HEK293 (cell line): ENCODE measurements around the gene PKMYT1.
A peak's percentile ranks its signal among the peaks of the same experiment; 100 is the strongest.

Experiments
- BCL11A ChIP-seq: fragments of 450-650 bp; formaldehyde crosslinking; IDR thresholded peaks from 2 replicates; pipeline ENCODE4 v1.5.1; 2016; ENCODE audit warnings: low read depth, missing biosample characterization, missing genetic modification characterization
- EGR2 ChIP-seq: fragments of 450-650 bp; formaldehyde crosslinking; IDR thresholded peaks from 2 replicates; pipeline ENCODE4 v1.5.1; 2016; ENCODE audit warnings: low read depth, missing biosample characterization, missing genetic modification characterization
- GFI1B ChIP-seq: fragments of 450-650 bp; formaldehyde crosslinking; IDR thresholded peaks from 2 replicates; pipeline ENCODE4 v1.5.1; 2016; ENCODE audit warnings: missing biosample characterization, missing genetic modification characterization
- KLF8 ChIP-seq: fragments of 450-650 bp; formaldehyde crosslinking; IDR thresholded peaks from 2 replicates; pipeline ENCODE4 v1.5.1; 2016; ENCODE audit warnings: missing biosample characterization, missing genetic modification characterization
- MYNN ChIP-seq: fragments of 450-650 bp; formaldehyde crosslinking; IDR thresholded peaks from 2 replicates; pipeline ENCODE4 v1.5.1; 2016; ENCODE audit warnings: missing biosample characterization, missing genetic modification characterization, borderline replicate concordance
- OSR2 ChIP-seq: fragments of 450-650 bp; formaldehyde crosslinking; IDR thresholded peaks from 2 replicates; pipeline ENCODE4 v1.5.1; 2016; ENCODE audit warnings: missing biosample characterization, missing genetic modification characterization
- SP2 ChIP-seq: fragments of 450-650 bp; formaldehyde crosslinking; IDR thresholded peaks from 2 replicates; pipeline ENCODE4 v1.5.1; 2016; ENCODE audit warnings: missing biosample characterization, missing genetic modification characterization
- ZNF132 ChIP-seq: fragments of 450-650 bp; formaldehyde crosslinking; IDR thresholded peaks from 2 replicates; pipeline ENCODE4 v1.5.1; 2017; ENCODE audit warnings: missing biosample characterization, missing genetic modification characterization, borderline replicate concordance
- ZNF184 ChIP-seq: fragments of 450-650 bp; IDR thresholded peaks from 2 replicates; pipeline ENCODE4 v1.5.1; 2018; ENCODE audit warnings: missing biosample characterization, mild to moderate bottlenecking, missing genetic modification characterization
- ZNF324 ChIP-seq: fragments of 450-650 bp; formaldehyde crosslinking; IDR thresholded peaks from 2 replicates; pipeline ENCODE4 v1.5.1; 2016; ENCODE audit warnings: missing biosample characterization, missing genetic modification characterization
- ZNF350 ChIP-seq: fragments of 450-650 bp; formaldehyde crosslinking; IDR thresholded peaks from 2 replicates; pipeline ENCODE4 v1.5.0; 2017; ENCODE audit warnings: missing biosample characterization, mild to moderate bottlenecking, missing genetic modification characterization
- ZNF423 ChIP-seq: fragments of 450-650 bp; formaldehyde crosslinking; IDR thresholded peaks from 2 replicates; pipeline ENCODE4 v1.5.1; 2016; ENCODE audit warnings: missing biosample characterization, missing genetic modification characterization
- ZNF473 ChIP-seq: fragments of 450-650 bp; formaldehyde crosslinking; IDR thresholded peaks from 2 replicates; pipeline ENCODE4 v1.5.1; 2017; ENCODE audit warnings: missing biosample characterization, missing genetic modification characterization
- ZNF544 ChIP-seq: fragments of 450-650 bp; formaldehyde crosslinking; IDR thresholded peaks from 2 replicates; pipeline ENCODE4 v1.5.0; 2017; ENCODE audit warnings: missing biosample characterization, missing genetic modification characterization
- ZNF548 ChIP-seq: fragments of 450-650 bp; formaldehyde crosslinking; IDR thresholded peaks from 2 replicates; pipeline ENCODE4 v1.5.1; 2016; ENCODE audit warnings: missing biosample characterization, missing genetic modification characterization
- ZNF585B ChIP-seq: fragments of 450-650 bp; formaldehyde crosslinking; IDR thresholded peaks from 2 replicates; pipeline ENCODE4 v1.5.1; 2016; ENCODE audit warnings: missing biosample characterization, missing genetic modification characterization
- ZNF624 ChIP-seq: fragments of 450-650 bp; formaldehyde crosslinking; IDR thresholded peaks from 2 replicates; pipeline ENCODE4 v1.5.1; 2017; ENCODE audit warnings: missing biosample characterization, missing genetic modification characterization
- ZNF707 ChIP-seq: fragments of 450-650 bp; formaldehyde crosslinking; IDR thresholded peaks from 2 replicates; pipeline ENCODE4 v1.5.1; 2016; ENCODE audit warnings: missing biosample characterization, missing genetic modification characterization
- TF ChIP-seq, protein P1 (sequence below): fragments of 450-650 bp; formaldehyde crosslinking; IDR thresholded peaks from 2 replicates; pipeline ENCODE4 v1.5.1; 2016; ENCODE audit warnings: missing biosample characterization, missing genetic modification characterization
- TF ChIP-seq, protein P2 (sequence below): fragments of 450-650 bp; formaldehyde crosslinking; conservative IDR thresholded peaks from 2 replicates; pipeline ENCODE4 v1.5.1; 2016; ENCODE audit warnings: low read depth, missing biosample characterization, missing genetic modification characterization
- TF ChIP-seq, protein P3 (sequence below): fragments of 450-650 bp; formaldehyde crosslinking; IDR thresholded peaks from 2 replicates; pipeline ENCODE4 v1.5.1; 2016; ENCODE audit warnings: missing biosample characterization, missing genetic modification characterization
- TF ChIP-seq, protein P4 (sequence below): fragments of 450-650 bp; formaldehyde crosslinking; IDR thresholded peaks from 2 replicates; pipeline ENCODE4 v1.5.1; 2017; ENCODE audit warnings: missing biosample characterization, missing genetic modification characterization
- TF ChIP-seq, protein P5 (sequence below): fragments of 450-650 bp; formaldehyde crosslinking; IDR thresholded peaks from 2 replicates; pipeline ENCODE4 v1.5.1; 2016; ENCODE audit warnings: missing biosample characterization, missing genetic modification characterization
- TF ChIP-seq, protein P6 (sequence below): IDR thresholded peaks from 2 replicates; pipeline ENCODE4 v1.6.1; 2011; ENCODE audit warnings: mild to moderate bottlenecking, low read depth, low read length, borderline replicate concordance

Gene PKMYT1

DNA sequence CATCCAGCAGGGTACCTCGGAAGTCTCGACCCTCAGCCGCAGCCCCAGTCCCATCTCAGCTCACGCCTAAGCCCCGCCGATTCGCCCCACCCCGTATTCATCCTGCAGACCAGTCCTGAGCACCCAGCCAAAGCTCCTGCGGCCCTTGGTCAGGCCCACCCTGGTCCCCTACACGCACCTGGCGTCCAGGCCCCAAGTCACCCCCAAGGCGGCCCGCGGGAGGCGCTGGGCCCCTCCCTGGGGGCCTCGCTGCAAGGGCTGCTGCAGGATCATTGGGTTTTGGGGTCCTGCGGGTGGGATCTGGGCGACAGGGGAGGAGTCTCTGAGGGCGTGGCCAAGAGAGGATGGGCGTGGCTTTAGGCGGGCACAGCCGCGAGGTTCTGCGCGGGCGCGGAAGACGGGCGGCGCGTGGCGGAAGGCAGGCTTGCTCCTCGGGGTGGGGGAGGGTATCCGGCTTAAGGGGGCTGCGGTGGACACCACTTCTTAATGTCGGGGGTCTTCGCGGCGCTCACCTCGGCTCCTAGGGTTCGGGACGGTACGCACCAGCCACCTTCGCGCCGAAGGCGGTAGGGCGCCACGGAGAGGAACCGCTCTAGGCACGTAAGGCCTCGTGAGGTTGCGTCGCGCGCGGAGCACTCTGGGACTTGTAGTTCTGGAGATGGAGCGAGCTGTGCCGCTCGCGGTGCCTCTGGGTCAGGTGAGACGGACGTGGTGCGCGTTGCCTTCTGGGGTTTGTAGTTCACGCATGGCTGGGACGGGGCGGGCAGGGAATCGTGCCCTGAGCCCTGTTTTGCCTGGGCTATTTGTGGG is 43.6 kb upstream of the PKMYT1 start, which contains the start of the genes HCFC1R1 and THOC6 (continued):
- no peak; the same call in none of the 2 replicates for TF ChIP-seq ZNF324 (tag by site-specific recombination)
- TF ChIP-seq ZNF132 (tag by site-specific recombination) = no peak
- TF ChIP-seq, protein P1, sequence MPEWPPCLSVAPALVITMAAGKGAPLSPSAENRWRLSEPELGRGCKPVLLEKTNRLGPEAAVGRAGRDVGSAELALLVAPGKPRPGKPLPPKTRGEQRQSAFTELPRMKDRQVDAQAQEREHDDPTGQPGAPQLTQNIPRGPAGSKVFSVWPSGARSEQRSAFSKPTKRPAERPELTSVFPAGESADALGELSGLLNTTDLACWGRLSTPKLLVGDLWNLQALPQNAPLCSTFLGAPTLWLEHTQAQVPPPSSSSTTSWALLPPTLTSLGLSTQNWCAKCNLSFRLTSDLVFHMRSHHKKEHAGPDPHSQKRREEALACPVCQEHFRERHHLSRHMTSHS (tag by site-specific recombination) = no peak
- TF ChIP-seq, protein P2, sequence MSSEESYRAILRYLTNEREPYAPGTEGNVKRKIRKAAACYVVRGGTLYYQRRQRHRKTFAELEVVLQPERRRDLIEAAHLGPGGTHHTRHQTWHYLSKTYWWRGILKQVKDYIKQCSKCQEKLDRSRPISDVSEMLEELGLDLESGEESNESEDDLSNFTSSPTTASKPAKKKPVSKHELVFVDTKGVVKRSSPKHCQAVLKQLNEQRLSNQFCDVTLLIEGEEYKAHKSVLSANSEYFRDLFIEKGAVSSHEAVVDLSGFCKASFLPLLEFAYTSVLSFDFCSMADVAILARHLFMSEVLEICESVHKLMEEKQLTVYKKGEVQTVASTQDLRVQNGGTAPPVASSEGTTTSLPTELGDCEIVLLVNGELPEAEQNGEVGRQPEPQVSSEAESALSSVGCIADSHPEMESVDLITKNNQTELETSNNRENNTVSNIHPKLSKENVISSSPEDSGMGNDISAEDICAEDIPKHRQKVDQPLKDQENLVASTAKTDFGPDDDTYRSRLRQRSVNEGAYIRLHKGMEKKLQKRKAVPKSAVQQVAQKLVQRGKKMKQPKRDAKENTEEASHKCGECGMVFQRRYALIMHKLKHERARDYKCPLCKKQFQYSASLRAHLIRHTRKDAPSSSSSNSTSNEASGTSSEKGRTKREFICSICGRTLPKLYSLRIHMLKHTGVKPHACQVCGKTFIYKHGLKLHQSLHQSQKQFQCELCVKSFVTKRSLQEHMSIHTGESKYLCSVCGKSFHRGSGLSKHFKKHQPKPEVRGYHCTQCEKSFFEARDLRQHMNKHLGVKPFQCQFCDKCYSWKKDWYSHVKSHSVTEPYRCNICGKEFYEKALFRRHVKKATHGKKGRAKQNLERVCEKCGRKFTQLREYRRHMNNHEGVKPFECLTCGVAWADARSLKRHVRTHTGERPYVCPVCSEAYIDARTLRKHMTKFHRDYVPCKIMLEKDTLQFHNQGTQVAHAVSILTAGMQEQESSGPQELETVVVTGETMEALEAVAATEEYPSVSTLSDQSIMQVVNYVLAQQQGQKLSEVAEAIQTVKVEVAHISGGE = peak; percentile 60; the same call in 1 of the 2 replicates
- no peak for TF ChIP-seq BCL11A (tag by site-specific recombination)
- no peak for TF ChIP-seq MYNN (tag by site-specific recombination)
- TF ChIP-seq ZNF548 (tag by site-specific recombination) = no peak
- TF ChIP-seq ZNF624 (tag by site-specific recombination) = no peak
- no peak; the same call in 1 of the 2 replicates for TF ChIP-seq OSR2
- peak; percentile 69 for TF ChIP-seq SP2 (tag by site-specific recombination)
- TF ChIP-seq, protein P3, sequence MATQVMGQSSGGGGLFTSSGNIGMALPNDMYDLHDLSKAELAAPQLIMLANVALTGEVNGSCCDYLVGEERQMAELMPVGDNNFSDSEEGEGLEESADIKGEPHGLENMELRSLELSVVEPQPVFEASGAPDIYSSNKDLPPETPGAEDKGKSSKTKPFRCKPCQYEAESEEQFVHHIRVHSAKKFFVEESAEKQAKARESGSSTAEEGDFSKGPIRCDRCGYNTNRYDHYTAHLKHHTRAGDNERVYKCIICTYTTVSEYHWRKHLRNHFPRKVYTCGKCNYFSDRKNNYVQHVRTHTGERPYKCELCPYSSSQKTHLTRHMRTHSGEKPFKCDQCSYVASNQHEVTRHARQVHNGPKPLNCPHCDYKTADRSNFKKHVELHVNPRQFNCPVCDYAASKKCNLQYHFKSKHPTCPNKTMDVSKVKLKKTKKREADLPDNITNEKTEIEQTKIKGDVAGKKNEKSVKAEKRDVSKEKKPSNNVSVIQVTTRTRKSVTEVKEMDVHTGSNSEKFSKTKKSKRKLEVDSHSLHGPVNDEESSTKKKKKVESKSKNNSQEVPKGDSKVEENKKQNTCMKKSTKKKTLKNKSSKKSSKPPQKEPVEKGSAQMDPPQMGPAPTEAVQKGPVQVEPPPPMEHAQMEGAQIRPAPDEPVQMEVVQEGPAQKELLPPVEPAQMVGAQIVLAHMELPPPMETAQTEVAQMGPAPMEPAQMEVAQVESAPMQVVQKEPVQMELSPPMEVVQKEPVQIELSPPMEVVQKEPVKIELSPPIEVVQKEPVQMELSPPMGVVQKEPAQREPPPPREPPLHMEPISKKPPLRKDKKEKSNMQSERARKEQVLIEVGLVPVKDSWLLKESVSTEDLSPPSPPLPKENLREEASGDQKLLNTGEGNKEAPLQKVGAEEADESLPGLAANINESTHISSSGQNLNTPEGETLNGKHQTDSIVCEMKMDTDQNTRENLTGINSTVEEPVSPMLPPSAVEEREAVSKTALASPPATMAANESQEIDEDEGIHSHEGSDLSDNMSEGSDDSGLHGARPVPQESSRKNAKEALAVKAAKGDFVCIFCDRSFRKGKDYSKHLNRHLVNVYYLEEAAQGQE (tag by site-specific recombination) = 0 out of 2 replicates have a peak, but pooled peaks have one; percentile 15
- TF ChIP-seq, protein P4, sequence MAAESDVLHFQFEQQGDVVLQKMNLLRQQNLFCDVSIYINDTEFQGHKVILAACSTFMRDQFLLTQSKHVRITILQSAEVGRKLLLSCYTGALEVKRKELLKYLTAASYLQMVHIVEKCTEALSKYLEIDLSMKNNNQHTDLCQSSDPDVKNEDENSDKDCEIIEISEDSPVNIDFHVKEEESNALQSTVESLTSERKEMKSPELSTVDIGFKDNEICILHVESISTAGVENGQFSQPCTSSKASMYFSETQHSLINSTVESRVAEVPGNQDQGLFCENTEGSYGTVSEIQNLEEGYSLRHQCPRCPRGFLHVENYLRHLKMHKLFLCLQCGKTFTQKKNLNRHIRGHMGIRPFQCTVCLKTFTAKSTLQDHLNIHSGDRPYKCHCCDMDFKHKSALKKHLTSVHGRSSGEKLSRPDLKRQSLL (tag by site-specific recombination) = peak; percentile 97
- no peak for TF ChIP-seq ZNF473 (tag by site-specific recombination)
- peak; percentile 90 for TF ChIP-seq KLF8 (tag by site-specific recombination)
- TF ChIP-seq, protein P5, sequence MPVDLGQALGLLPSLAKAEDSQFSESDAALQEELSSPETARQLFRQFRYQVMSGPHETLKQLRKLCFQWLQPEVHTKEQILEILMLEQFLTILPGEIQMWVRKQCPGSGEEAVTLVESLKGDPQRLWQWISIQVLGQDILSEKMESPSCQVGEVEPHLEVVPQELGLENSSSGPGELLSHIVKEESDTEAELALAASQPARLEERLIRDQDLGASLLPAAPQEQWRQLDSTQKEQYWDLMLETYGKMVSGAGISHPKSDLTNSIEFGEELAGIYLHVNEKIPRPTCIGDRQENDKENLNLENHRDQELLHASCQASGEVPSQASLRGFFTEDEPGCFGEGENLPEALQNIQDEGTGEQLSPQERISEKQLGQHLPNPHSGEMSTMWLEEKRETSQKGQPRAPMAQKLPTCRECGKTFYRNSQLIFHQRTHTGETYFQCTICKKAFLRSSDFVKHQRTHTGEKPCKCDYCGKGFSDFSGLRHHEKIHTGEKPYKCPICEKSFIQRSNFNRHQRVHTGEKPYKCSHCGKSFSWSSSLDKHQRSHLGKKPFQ (tag by site-specific recombination) = no peak
- no peak for TF ChIP-seq EGR2
- no peak for TF ChIP-seq GFI1B
- TF ChIP-seq ZNF585B (tag by site-specific recombination) = no peak
- 0 out of 2 replicates have a peak, but pooled peaks have one; percentile 23 for TF ChIP-seq ZNF184
- TF ChIP-seq, protein P6, sequence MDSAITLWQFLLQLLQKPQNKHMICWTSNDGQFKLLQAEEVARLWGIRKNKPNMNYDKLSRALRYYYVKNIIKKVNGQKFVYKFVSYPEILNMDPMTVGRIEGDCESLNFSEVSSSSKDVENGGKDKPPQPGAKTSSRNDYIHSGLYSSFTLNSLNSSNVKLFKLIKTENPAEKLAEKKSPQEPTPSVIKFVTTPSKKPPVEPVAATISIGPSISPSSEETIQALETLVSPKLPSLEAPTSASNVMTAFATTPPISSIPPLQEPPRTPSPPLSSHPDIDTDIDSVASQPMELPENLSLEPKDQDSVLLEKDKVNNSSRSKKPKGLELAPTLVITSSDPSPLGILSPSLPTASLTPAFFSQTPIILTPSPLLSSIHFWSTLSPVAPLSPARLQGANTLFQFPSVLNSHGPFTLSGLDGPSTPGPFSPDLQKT = no peak
- no peak for TF ChIP-seq ZNF423 (tag by site-specific recombination)
- TF ChIP-seq ZNF544 (tag by site-specific recombination) = no peak
- TF ChIP-seq ZNF707 (tag by site-specific recombination) = no peak
- no peak for TF ChIP-seq ZNF350 (tag by site-specific recombination)
